BE2C (cell line): ENCODE results near the gene F13A1.

ENCODE experiments used
- DNase-seq: peaks from one replicate; pipeline ENCODE4 v3.0.0-alpha.2; 2020
- H3K27me3 ChIP-seq: fragments of 250-450 bp; sonication (Bioruptor Pico); 2 replicates; pipeline ENCODE4 v1.5.1; 2020; ENCODE audit warnings: mild to moderate bottlenecking
- H3K36me3 ChIP-seq: fragments of 250-450 bp; sonication (Bioruptor Pico); 2 replicates; pipeline ENCODE4 v1.5.1; 2020; ENCODE audit warnings: mild to moderate bottlenecking
- H3K4me1 ChIP-seq: fragments of 250-450 bp; sonication (Bioruptor Pico); 2 replicates; pipeline ENCODE4 v1.5.1; 2020
- H3K4me3 ChIP-seq: 2 replicates; pipeline ENCODE4 v1.5.1; 2011; ENCODE audit warnings: low read depth, low read length
- H3K9me3 ChIP-seq: fragments of 250-450 bp; sonication (Bioruptor Pico); 2 replicates; pipeline ENCODE4 v1.5.1; 2020
- CTCF ChIP-seq: IDR thresholded peaks from 2 replicates; pipeline ENCODE4 v1.5.1; 2012; ENCODE audit warnings: mild to moderate bottlenecking, low read depth, low read length

The F13A1 gene

DNA sequence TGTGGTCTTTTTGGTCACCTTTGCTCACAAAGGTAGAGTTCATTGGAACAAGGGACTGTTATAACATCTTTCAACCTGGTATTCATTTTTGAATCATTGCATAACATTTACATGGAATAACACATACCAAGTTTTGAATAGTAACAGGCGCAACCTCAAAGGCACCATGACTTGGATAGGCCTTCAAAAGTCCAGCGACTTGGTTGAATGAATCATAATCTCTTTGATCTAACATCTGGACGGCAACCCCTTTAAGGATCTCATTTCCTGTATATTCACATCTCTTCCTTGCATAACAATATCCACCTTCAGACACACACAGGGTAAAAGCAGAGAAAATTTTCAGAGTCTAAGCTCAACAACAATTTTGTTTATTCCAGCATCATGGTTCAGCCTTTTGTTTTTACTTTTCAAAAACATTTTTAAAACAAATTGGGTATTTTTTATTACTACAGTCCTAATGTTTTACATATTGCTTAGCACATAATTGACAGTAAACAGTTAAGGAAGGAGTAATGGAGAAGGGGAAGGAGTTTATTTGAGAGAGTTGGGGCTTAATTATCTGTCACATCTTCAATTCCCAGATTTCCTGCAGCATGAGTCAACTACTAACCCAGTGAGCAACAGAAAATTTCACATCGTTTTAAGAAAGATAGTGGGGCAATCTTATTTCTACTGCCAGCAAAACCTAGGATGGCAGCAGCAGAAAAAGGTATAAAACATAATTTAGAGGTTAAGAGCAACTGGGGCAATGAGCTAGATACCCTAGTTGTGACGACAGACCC is 41.8 kb upstream of the F13A1 start:
- Histone ChIP-seq H3K4me1 (no peaks in the 10 kb centered on the region), H3K4me3 (no peak overlapping the region), H3K27me3 (no peaks in the 10 kb centered on the region), H3K9me3 (no peaks in the 10 kb centered on the region), H3K36me3 (no peaks in the 10 kb centered on the region)
- no peak for DNase-seq
- TF ChIP-seq CTCF: no peak

DNA sequence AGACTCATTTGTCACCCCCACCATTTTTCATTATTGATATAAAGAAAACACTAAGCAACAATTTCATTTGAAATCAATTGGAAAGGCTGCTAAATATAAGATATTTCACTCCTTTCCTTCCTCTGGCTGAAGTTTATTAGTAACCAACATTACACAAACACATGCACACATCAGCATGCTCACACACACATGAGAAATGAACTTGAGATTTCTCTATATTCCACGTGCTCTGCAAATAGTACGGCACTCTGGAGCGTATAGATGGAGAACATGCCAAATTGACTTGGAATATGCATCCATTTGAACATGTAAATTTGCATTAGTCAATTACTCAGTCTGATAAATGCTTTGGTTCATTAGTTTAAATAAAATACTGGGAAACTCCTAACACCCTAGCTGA is 37.1 kb upstream of the F13A1 start:
- Histone ChIP-seq H3K4me1 (no peaks in the 10 kb centered on the region), H3K27me3 (no peaks in the 10 kb centered on the region; the same call in 1 of the 2 replicates), H3K4me3 (no peak overlapping the region), H3K36me3 (no peaks in the 10 kb centered on the region), H3K9me3 (no peaks in the 10 kb centered on the region)
- no peak for TF ChIP-seq CTCF
- no peak for DNase-seq

GRCh38 chr6:6357032-6357431 is 36.6 kb upstream of the F13A1 start:
- no peaks in the 10 kb centered on the region for H3K9me3 ChIP-seq
- DNase-seq: no peak
- no peaks in the 10 kb centered on the region for H3K36me3 ChIP-seq
- no peak overlapping the region for H3K4me3 ChIP-seq
- no peaks in the 10 kb centered on the region for H3K4me1 ChIP-seq
- no peaks in the 10 kb centered on the region; the same call in 1 of the 2 replicates for H3K27me3 ChIP-seq
- TF ChIP-seq CTCF: no peak

DNA sequence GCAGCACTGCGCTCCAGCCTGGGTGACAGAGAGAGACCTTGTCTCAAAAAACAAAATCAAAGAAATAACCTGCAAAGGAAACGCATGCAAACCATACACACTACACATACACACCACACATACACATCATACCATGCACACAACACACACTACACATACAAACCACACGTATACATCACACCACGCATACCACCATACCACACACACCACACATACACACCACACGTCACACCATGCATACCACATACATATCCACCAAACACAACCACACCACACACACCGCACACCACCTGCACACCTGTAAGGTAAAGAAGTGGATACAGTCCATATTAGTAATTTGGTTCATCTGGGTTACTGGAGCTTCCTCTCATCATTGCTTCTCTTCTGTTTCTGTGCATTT is 32.3 kb upstream of the F13A1 start:
- Histone ChIP-seq H3K4me3 (no peak overlapping the region), H3K36me3 (no peaks in the 10 kb centered on the region), H3K9me3 (no peaks in the 10 kb centered on the region), H3K27me3 (no peaks in the 10 kb centered on the region; the same call in 1 of the 2 replicates), H3K4me1 (no peaks in the 10 kb centered on the region)
- no peak for TF ChIP-seq CTCF
- DNase-seq: no peak

GRCh38 chr6:6351511-6352025 is 31.1 kb upstream of the F13A1 start:
- Histone ChIP-seq H3K36me3 (no peaks in the 10 kb centered on the region), H3K27me3 (no peaks in the 10 kb centered on the region; the same call in 1 of the 2 replicates), H3K9me3 (no peaks in the 10 kb centered on the region), H3K4me3 (no peak overlapping the region), H3K4me1 (no peaks in the 10 kb centered on the region)
- no peak for DNase-seq
- no peak for TF ChIP-seq CTCF

DNA sequence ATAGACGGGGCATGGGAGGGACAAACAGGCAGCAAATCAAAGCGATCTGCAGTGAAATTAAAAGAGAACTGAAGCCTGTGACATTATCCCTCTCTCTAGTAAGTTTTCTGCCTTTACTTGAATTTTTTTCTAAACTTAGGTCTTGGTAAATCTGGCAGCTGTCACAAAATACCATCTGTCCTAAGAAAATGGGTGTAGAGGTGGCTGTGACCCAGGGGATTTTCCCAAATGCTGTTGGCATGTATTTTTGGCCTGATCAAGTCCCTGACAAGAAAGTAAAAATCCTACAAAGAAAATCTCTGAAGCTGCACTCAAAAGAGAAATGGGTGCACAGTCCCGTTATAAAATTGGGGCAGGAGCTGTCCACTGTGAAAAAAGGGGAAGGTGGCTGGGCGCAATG is 30.2 kb upstream of the F13A1 start:
- Histone ChIP-seq H3K4me1 (no peaks in the 10 kb centered on the region), H3K27me3 (no peaks in the 10 kb centered on the region; the same call in 1 of the 2 replicates), H3K4me3 (no peak overlapping the region), H3K36me3 (no peaks in the 10 kb centered on the region), H3K9me3 (no peaks in the 10 kb centered on the region)
- no peak for TF ChIP-seq CTCF
- DNase-seq: no peak
